ENCODE results near the gene PACRG. TPM values are rescaled to one million over a fixed set of nuclear protein-coding genes. Genes with fewer than 3 reads are reported as not detected.

PACRG gene
- total and polyA plus RNA-seq, 2 of the 13 experiments (the other 11 are each of a cell fraction or from before 2014, with no cell fraction given): 0.13 TPM; not detected in 1

GRCh38 chr6:163180874-163181541 lies 453.2 kb downstream of the PACRG start (continued):
- TF ChIP-seq ZMYM4 (CRISPR knock-in tag; IDR thresholded peaks at IDR 0.05) (peak; percentile 98), ZSCAN21 (CRISPR knock-in tag; IDR thresholded peaks at IDR 0.05; ENCODE audit: borderline replicate concordance) (peak; percentile 82; the same call in 1 of the 2 replicates), ZFP90 (CRISPR knock-in tag; IDR thresholded peaks at IDR 0.05; ENCODE audit: borderline replicate concordance) (0 out of 2 replicates have a peak, but pooled peaks have one; percentile 69), POLR2A (IDR thresholded peaks at IDR 0.05; ENCODE audit: insufficient read depth in 1 of 2, low read depth in 2 of 2, low read length in 2 of 2) (no peak), SMAD1 (CRISPR knock-in tag; IDR thresholded peaks at IDR 0.05; ENCODE audit: borderline replicate concordance, low read depth) (peak; percentile 83; the same call in 1 of the 2 replicates), ZNF598 (CRISPR knock-in tag; IDR thresholded peaks at IDR 0.05; ENCODE audit: borderline replicate concordance) (peak; percentile 26; the same call in 1 of the 2 replicates), SPEN (CRISPR knock-in tag; IDR thresholded peaks at IDR 0.05; ENCODE audit: low read depth) (peak; percentile 64; the same call in 1 of the 2 replicates), FOXO1 (CRISPR knock-in tag; IDR thresholded peaks at IDR 0.05) (peak; percentile 72; the same call in 1 of the 2 replicates), TP53 (CRISPR knock-in tag; conservative IDR thresholded peaks at IDR 0.05) (peak; percentile 56; the same call in 1 of the 2 replicates), ZNF136 (CRISPR knock-in tag; IDR thresholded peaks at IDR 0.05; ENCODE audit: low read depth) (peak; percentile 90; the same call in 1 of the 2 replicates), KDM4B (CRISPR knock-in tag; IDR thresholded peaks at IDR 0.05) (peak; percentile 95; the same call in 1 of the 2 replicates), TAF1 (CRISPR knock-in tag; IDR thresholded peaks at IDR 0.05) (peak; percentile 23; the same call in 1 of the 2 replicates), ATAD3A (CRISPR knock-in tag; IDR thresholded peaks at IDR 0.05) (no peak), RFX1 (IDR thresholded peaks at IDR 0.05) (no peak), TCF7 (IDR thresholded peaks at IDR 0.05; ENCODE audit: low read depth) (no peak), STAT5B (CRISPR knock-in tag; IDR thresholded peaks at IDR 0.05) (0 out of 2 replicates have a peak, but pooled peaks have one; percentile 78), ZBTB43 (CRISPR knock-in tag; conservative IDR thresholded peaks at IDR 0.05) (no peak), HES4 (CRISPR knock-in tag; IDR thresholded peaks at IDR 0.05; ENCODE audit: borderline replicate concordance) (no peak; the same call in 1 of the 2 replicates), HOMEZ (CRISPR knock-in tag; IDR thresholded peaks at IDR 0.05; ENCODE audit: low read depth) (peak; percentile 97; the same call in 1 of the 2 replicates), PAF1 (CRISPR knock-in tag; IDR thresholded peaks at IDR 0.05) (no peak), IKZF4 (CRISPR knock-in tag; IDR thresholded peaks at IDR 0.05; ENCODE audit: borderline replicate concordance, low read depth, not compliant biosample characterization) (no peak), ZNF543 (CRISPR knock-in tag; IDR thresholded peaks at IDR 0.05) (0 out of 2 replicates have a peak, but pooled peaks have one; percentile 71), MAF1 (CRISPR knock-in tag; IDR thresholded peaks at IDR 0.05; ENCODE audit: borderline replicate concordance) (no peak), RBM39 (IDR thresholded peaks at IDR 0.05; ENCODE audit: low read depth, low read length, poor library complexity, severe bottlenecking) (no peak), ZSCAN31 (CRISPR knock-in tag; IDR thresholded peaks at IDR 0.05; ENCODE audit: low read depth) (0 out of 2 replicates have a peak, but pooled peaks have one; percentile 66), SNAI1 (CRISPR knock-in tag; IDR thresholded peaks at IDR 0.05; ENCODE audit: borderline replicate concordance) (no peak), HIVEP1 (CRISPR knock-in tag; IDR thresholded peaks at IDR 0.05) (no peak), ZGPAT (CRISPR knock-in tag; IDR thresholded peaks at IDR 0.05) (peak; percentile 95)
